GM21737 (cell line): ENCODE data around the gene TBR1.
A peak's percentile ranks its signal among the peaks of the same experiment; 100 is the strongest.

ENCODE experiments used
- ATAC-seq: cut with Tn5 transposase; IDR thresholded peaks from one replicate; pipeline ENCODE4 v1.9.1; 2021; ENCODE audit warnings: mild to moderate bottlenecking, moderate library complexity; ENCODE audit not compliant: unreplicated experiment

TBR1 gene

GRCh38 chr2:161415987-161416707 is at the start of gene TBR1:
TSS of gene TBR1 (plus strand) at chr2:161416297. CDS start at chr2:161416411, 114 bp downstream.
- ATAC-seq, result no peak

- ATAC-seq, result no peak
Observed at GRCh38 chr2:161367675-161368074, 48.4 kb upstream of the TBR1 start.

GRCh38 chr2:161369311-161369710 is 46.8 kb upstream of the TBR1 start:
- ATAC-seq, result no peak

GRCh38 chr2:161370981-161371380 is 45.1 kb upstream of the TBR1 start:
- ATAC-seq, result no peak

- no peak for ATAC-seq
Observed at GRCh38 chr2:161371869-161372268, 44.2 kb upstream of the TBR1 start.

DNA sequence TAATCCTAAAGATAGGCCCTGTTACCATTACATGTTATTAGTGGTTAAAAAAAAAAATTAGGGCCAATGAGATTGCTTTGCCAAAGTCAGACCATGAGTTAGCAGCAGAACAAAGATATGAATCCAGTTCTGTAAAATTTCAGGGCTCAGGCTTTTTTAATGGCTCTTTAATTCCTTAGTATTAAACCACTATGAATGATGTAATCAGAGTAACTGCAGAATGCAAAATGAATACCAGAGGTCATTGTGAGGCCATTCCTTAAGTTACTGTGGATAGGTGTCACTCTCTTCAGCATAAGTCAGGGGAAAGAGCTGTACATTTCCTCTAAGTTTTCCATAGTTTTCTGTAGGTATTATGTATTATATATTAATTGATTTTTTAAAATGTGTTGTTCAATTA is 42.2 kb upstream of the TBR1 start:
- no peak for ATAC-seq

GRCh38 chr2:161374446-161374845 is 41.7 kb upstream of the TBR1 start:
- no peak for ATAC-seq

- ATAC-seq, result no peak
Observed at GRCh38 chr2:161379740-161380139, 36.4 kb upstream of the TBR1 start.

DNA sequence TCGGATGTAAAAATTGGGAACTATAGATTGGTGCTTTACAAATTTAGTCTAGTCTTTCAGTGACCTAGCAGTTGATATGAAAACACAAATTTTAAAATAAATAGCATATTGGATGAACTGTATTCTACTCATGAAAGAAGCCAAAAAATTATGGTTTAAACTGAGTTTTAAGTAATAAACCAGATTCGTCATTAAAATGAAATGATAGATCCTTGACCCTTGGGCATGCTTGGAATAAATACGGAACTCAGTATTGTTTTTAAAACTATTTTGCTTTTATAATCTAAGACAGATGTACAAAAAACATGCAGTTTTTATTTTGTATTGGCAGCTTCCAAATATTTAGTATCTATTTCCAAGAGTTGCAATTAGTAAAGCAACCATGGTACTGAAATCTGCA is 34.6 kb upstream of the TBR1 start:
- ATAC-seq, result no peak

GRCh38 chr2:161382747-161383146 is 33.4 kb upstream of the TBR1 start:
- ATAC-seq, result no peak

DNA sequence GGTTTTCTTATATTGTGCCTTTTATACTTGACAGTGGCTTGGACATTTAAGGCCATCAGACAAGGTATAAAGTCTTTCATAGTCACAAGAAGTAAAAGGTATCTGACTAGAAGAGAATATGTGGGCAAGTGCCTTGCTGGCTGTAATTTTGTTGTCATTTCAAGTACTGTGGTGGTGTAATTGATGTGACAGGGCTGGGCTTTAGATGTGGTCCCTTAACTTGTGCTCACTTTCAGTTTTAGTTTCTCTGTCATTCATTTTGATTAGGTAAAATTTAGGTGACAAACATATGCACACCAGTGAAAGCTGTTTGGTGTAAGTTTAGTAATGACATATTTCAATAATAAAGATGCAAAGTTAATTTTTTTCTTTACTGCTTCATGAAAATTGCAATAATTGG is 31.2 kb upstream of the TBR1 start:
- ATAC-seq, result peak; percentile 77

- ATAC-seq, result peak; percentile 52
Observed at GRCh38 chr2:161386228-161386824, 29.8 kb upstream of the TBR1 start.

- ATAC-seq, result no peak
Observed at GRCh38 chr2:161388146-161388779, 27.8 kb upstream of the TBR1 start.

DNA sequence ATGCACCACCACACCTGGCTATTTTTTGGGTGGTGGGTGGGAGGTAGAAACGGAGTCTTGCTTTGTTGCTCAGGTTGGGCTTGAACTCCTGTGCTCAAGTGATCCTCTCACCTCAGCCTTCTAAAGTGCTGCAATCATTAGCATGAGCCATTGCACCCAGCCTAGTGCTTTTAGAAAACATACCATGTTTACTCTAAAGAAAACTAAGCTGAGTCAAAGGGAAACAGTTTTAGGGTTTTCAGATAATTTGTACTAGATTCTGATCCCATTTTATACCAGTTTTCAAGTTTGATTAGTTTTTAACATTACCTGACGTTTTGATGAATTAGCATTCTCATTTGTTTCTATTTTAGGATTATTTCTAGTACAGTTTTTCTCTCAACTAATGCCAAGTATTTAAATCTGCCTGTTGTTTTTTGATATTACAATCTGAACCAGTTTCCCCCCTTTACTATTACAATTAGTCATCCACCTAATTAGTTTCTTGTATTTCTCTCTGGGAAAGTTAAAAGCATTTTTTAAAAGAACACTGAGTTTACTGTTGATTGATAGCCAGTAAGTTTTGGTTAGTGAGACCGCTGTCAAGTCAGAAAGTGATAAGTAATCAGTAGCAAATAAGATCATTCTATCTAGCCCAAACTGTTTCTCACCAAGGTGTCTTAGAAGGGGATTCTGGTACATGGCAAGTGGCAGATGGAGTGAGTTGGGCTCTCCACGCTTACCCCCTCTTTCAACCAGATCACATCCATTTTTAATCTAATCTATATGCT is 24.2 kb upstream of the TBR1 start:
- no peak for ATAC-seq

DNA sequence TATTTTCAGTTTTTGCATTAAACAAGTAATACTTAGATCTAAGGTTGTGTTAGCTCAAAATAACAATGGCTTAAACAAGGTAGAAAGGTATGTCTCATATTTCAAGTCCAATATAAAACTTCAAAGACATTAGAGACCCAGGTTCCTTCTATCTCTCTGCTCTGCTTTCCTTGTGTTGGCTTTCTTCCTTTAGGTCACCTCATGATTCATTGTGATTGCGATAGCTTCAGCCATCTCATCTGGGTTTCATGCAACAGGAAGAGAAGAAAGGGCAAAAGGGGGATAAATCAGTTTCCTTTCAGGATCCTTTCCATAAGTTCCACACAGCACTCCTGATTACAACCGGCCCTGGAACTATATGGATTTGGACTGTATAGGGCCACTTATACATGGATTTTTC is 16.0 kb upstream of the TBR1 start:
- ATAC-seq, result no peak

DNA sequence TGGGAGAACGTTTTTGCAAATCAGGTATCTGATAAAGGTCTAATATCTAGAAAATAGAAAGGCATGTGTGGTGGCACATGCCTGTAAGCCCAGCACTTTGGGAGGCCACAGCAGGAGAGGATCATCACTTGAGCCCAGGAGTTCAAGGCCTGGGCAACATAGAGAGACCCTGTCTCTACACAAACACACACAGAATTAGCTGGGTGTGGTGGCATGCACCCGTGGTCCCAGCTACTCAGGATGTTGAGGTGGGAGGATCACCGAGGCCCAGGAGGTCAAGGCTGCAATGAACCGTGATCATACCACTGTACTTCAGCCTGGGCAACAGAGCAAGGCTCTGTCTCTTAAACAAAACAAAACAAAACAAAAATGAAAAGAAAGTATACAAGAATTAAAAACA is 13.8 kb upstream of the TBR1 start:
- no peak for ATAC-seq

DNA sequence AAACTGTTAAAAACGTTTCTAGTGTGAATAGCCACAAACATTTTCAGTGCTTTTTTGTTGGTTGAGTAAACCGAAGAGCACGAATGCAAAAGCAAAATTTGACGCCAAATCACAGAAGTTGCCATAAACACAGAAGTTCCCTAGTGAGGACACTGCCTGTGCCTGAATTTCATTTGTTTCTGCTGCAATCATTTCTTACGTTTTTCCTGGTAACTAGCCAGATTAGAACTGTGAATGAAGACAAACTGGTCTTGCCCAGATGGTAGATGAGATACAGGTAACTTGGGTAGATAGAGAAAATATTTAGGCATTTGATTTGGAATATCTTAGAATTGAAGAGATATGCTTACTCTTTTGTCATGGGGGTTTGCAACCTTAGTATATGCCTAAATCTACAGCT is 9.8 kb upstream of the TBR1 start:
- no peak for ATAC-seq

DNA sequence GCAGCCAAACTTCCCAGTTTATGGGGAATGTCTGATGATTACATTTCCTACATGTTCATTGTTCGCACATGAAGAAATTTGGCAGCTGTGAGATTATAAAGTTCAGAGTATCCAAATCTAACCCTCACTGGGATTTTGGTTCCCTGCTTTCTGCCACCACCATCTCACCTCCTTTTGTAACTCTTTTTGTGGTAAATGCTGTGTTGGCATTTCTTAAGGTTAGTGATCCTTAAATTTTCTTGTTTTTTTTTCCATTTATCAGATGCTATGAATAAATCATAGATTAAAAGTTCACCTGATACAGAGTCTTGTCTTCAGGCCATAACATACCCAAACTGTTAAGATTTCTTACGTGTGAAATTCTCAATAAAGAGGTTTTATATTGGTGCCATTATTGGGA is 8.5 kb upstream of the TBR1 start:
- ATAC-seq, result no peak

- ATAC-seq, result no peak
Observed at GRCh38 chr2:161409308-161409907, 6.7 kb upstream of the TBR1 start.

- ATAC-seq, result no peak
Observed at GRCh38 chr2:161412346-161412745, 3.8 kb upstream of the TBR1 start.
